Memory B cell (primary cell): Measurements from ENCODE around the gene POU2AF3.
"Not testable (repeated sequence)": the region's sequence is repeated elsewhere in the genome, so short reads cannot be mapped to it uniquely, and the experiment has no call there.

Experiments used
- ATAC-seq: fragments of 150-1000 bp; cut with Tn5 transposase; 2 replicates; pipeline ENCODE4 v1.10.0; 2021; ENCODE audit warnings: low read depth, mild to moderate bottlenecking, moderate library complexity
- DNase-seq, 2 donors: peaks; one replicate each; pipeline ENCODE4 v3.0.0; 2022; ENCODE audit warnings: low spot score in 2 of 2
- H3K27ac Mint-ChIP-seq: one replicate; pipeline ENCODE4 v1.8.0; 2022; ENCODE audit warnings: mild to moderate bottlenecking, moderate library complexity, mixed read lengths
- H3K27me3 Mint-ChIP-seq: one replicate; pipeline ENCODE4 v1.8.0; 2022; ENCODE audit warnings: mixed read lengths
- H3K36me3 Mint-ChIP-seq: one replicate; pipeline ENCODE4 v1.8.0; 2022; ENCODE audit warnings: mild to moderate bottlenecking, mixed read lengths
- H3K4me1 Mint-ChIP-seq: one replicate; pipeline ENCODE4 v1.8.0; 2022; ENCODE audit warnings: mixed read lengths
- H3K4me3 Mint-ChIP-seq: one replicate; pipeline ENCODE4 v1.8.0; 2022; ENCODE audit warnings: mild to moderate bottlenecking, moderate library complexity, mixed read lengths
- H3K9me3 Mint-ChIP-seq: one replicate; pipeline ENCODE4 v1.8.0; 2022; ENCODE audit warnings: mixed read lengths

POU2AF3 gene

GRCh38 chr11:111306321-111306720 is 8.0 kb downstream of the POU2AF3 start:
- Mint-ChIP-seq H3K27me3 (peaks cover 1% of the 10 kb centered on the region), H3K9me3 (no peaks in the 10 kb centered on the region), H3K36me3 (peaks cover 3% of the 10 kb centered on the region), H3K27ac (no peak overlapping the region), H3K4me1 (peaks cover 10% of the 10 kb centered on the region), H3K4me3 (no peak overlapping the region)
- DNase-seq (no peak), ATAC-seq (no peak)

- DNase-seq, result no peak
- peaks cover 3% of the 10 kb centered on the region for H3K36me3 Mint-ChIP-seq
- H3K27ac Mint-ChIP-seq, result no peak overlapping the region
- H3K4me3 Mint-ChIP-seq, result no peak overlapping the region
- peaks cover 1% of the 10 kb centered on the region for H3K27me3 Mint-ChIP-seq
- no peak for ATAC-seq
- peaks cover 3% of the 10 kb centered on the region for H3K4me1 Mint-ChIP-seq
- no peaks in the 10 kb centered on the region for H3K9me3 Mint-ChIP-seq
Measured at GRCh38 chr11:111307472-111308108, 9.2 kb downstream of the POU2AF3 start.

DNA sequence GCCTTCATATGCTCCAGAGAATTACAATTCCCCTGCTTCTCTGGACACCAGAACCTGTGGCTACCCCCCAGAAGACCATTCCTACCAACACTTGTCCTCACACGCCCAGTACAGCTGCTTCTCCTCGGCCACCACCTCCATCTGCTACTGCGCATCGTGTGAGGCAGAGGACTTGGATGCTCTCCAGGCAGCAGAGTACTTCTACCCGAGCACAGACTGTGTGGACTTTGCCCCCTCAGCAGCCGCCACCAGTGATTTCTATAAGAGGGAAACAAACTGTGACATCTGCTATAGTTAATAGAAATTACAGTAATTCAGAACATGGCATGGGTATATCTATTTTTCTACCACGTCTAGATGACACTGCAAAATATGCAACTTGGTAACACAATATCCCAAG is 9.8 kb downstream of the POU2AF3 start:
- H3K27ac Mint-ChIP-seq, result no peak overlapping the region
- H3K9me3 Mint-ChIP-seq, result peaks cover 3% of the 10 kb centered on the region
- peaks cover 1% of the 10 kb centered on the region for H3K27me3 Mint-ChIP-seq
- peaks cover 7% of the 10 kb centered on the region for H3K36me3 Mint-ChIP-seq
- DNase-seq (no peak), ATAC-seq (no peak)
- H3K4me1 Mint-ChIP-seq, result peaks cover 2% of the 10 kb centered on the region
- H3K4me3 Mint-ChIP-seq, result no peak overlapping the region

DNA sequence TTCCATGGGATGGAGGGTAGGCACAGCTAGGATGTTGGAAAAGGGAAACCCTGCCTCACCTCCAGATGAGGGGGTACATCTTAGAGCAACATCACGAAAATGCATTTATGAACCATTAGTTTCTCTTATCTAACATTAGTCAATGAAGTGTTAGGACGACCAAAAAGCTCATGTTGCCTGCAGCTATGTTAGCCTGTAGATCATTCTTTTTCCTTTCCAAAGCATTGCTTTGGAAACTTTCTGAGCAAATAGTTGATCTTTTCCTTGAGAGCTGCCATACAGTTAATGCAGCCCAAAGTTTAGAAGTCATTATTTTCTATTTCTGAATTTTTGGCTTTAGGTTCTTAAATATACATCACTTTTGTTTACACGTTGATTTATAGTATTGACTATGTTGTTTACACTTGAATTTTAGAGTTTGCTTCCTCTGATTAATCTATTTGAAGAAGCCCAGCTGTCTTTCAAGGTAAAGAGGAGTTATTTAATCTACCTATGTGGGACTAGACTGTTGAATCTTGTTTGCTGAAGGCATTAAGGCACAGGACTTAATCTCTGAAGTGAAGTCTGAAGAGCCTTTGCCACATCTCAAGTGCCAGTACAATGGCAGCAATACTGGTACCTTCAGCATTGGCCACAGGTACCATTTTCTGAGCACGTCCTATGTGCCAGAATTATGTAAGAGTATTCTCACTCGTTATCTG is 11.0 kb downstream of the POU2AF3 start:
- Mint-ChIP-seq H3K4me1 (peaks cover 2% of the 10 kb centered on the region), H3K36me3 (peaks cover 11% of the 10 kb centered on the region), H3K9me3 (peaks cover 5% of the 10 kb centered on the region), H3K27ac (no peak overlapping the region), H3K27me3 (peaks cover 1% of the 10 kb centered on the region), H3K4me3 (no peak overlapping the region)
- no peak for ATAC-seq
- no peak for DNase-seq

- DNase-seq, result no peak
- Mint-ChIP-seq H3K4me1 (peaks cover 2% of the 10 kb centered on the region), H3K27me3 (peaks cover 1% of the 10 kb centered on the region), H3K27ac (no peak overlapping the region), H3K9me3 (peaks cover 8% of the 10 kb centered on the region), H3K36me3 (peaks cover 16% of the 10 kb centered on the region), H3K4me3 (no peak overlapping the region)
- ATAC-seq, result no peak
Measured at GRCh38 chr11:111310088-111310487, 11.7 kb downstream of the POU2AF3 start.

DNA sequence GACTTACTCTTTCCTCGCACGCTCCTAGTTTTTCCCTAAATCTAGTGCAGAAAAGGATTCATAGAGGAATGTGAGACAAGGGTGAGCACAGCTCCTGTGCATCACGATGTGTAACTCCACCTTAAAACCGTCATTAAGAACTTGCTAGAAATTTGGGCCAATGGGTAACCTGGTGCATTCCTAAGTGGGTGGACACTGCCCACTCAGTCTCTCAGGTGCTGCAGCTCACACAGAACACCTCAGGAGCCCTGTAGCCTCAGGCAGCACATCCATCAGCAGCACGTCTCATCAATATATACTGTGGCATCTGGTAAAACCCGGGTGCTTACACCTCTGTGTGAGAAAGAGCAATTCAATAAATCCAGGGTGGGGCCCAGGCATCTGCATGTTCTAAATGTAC is 12.4 kb downstream of the POU2AF3 start:
- Mint-ChIP-seq H3K4me1 (no peaks in the 10 kb centered on the region), H3K27ac (no peak overlapping the region), H3K9me3 (peaks cover 8% of the 10 kb centered on the region), H3K27me3 (peaks cover 1% of the 10 kb centered on the region), H3K36me3 (peaks cover 16% of the 10 kb centered on the region), H3K4me3 (no peak overlapping the region)
- ATAC-seq (no peak), DNase-seq (no peak)

- Mint-ChIP-seq H3K4me1 (no peaks in the 10 kb centered on the region), H3K4me3 (no peak overlapping the region), H3K9me3 (peaks cover 8% of the 10 kb centered on the region), H3K36me3 (peaks cover 20% of the 10 kb centered on the region), H3K27me3 (peaks cover 1% of the 10 kb centered on the region), H3K27ac (no peak overlapping the region)
- DNase-seq (no peak), ATAC-seq (no peak)
Measured at GRCh38 chr11:111312076-111312475, 13.7 kb downstream of the POU2AF3 start.

- H3K9me3 Mint-ChIP-seq, result peaks cover 4% of the 10 kb centered on the region
- ATAC-seq (no peak), DNase-seq (no peak)
- H3K27ac Mint-ChIP-seq, result no peak overlapping the region
- H3K27me3 Mint-ChIP-seq, result no peaks in the 10 kb centered on the region
- H3K36me3 Mint-ChIP-seq, result peaks cover 9% of the 10 kb centered on the region
- no peak overlapping the region for H3K4me3 Mint-ChIP-seq
- no peaks in the 10 kb centered on the region for H3K4me1 Mint-ChIP-seq
Measured at GRCh38 chr11:111319296-111319695, 20.9 kb downstream of the POU2AF3 start.

DNA sequence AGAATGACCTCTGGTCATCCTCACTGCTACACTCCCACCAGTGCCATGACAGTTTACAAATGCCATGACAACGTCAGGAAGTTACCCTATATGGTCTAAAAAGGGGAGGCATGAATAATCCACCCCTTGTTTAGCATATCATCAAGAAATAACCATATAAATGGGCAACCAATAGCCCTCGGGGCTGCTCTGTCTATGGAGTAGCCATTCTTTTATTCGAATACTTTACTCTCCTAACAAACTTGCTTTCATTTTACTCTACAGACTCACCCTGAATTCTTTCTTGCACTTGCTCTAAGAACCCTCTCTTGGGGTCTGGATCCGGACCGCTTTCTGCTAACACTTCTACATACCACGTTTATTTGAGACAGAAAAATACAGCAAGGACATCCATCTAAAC is 21.9 kb downstream of the POU2AF3 start:
- not testable (repeated sequence) for H3K4me1 Mint-ChIP-seq, H3K4me3 Mint-ChIP-seq, ATAC-seq, H3K36me3 Mint-ChIP-seq, H3K27me3 Mint-ChIP-seq, H3K27ac Mint-ChIP-seq, DNase-seq, H3K9me3 Mint-ChIP-seq

- Mint-ChIP-seq H3K27me3 (no peaks in the 10 kb centered on the region), H3K36me3 (peaks cover 9% of the 10 kb centered on the region), H3K4me3 (no peak overlapping the region), H3K4me1 (no peaks in the 10 kb centered on the region), H3K9me3 (no peaks in the 10 kb centered on the region), H3K27ac (no peak overlapping the region)
- DNase-seq (no peak), ATAC-seq (no peak)
Measured at GRCh38 chr11:111320728-111321568, 22.6 kb downstream of the POU2AF3 start.

GRCh38 chr11:111322534-111322933 is 24.2 kb downstream of the POU2AF3 start:
- Mint-ChIP-seq H3K4me3 (no peak overlapping the region), H3K27me3 (no peaks in the 10 kb centered on the region), H3K36me3 (peaks cover 6% of the 10 kb centered on the region), H3K4me1 (no peaks in the 10 kb centered on the region), H3K9me3 (no peaks in the 10 kb centered on the region), H3K27ac (no peak overlapping the region)
- DNase-seq (no peak), ATAC-seq (no peak)

- Mint-ChIP-seq H3K27ac (no peak overlapping the region), H3K4me3 (no peak overlapping the region), H3K4me1 (no peaks in the 10 kb centered on the region), H3K9me3 (no peaks in the 10 kb centered on the region), H3K36me3 (peaks cover 6% of the 10 kb centered on the region), H3K27me3 (no peaks in the 10 kb centered on the region)
- DNase-seq, result no peak
- no peak for ATAC-seq
Measured at GRCh38 chr11:111324277-111324720, 26.0 kb downstream of the POU2AF3 start.

GRCh38 chr11:111325259-111325658 is 26.9 kb downstream of the POU2AF3 start:
- Mint-ChIP-seq H3K27me3 (no peaks in the 10 kb centered on the region), H3K36me3 (peaks cover 6% of the 10 kb centered on the region), H3K27ac (no peak overlapping the region), H3K4me3 (no peak overlapping the region), H3K4me1 (no peaks in the 10 kb centered on the region), H3K9me3 (no peaks in the 10 kb centered on the region)
- DNase-seq, result no peak
- no peak for ATAC-seq

DNA sequence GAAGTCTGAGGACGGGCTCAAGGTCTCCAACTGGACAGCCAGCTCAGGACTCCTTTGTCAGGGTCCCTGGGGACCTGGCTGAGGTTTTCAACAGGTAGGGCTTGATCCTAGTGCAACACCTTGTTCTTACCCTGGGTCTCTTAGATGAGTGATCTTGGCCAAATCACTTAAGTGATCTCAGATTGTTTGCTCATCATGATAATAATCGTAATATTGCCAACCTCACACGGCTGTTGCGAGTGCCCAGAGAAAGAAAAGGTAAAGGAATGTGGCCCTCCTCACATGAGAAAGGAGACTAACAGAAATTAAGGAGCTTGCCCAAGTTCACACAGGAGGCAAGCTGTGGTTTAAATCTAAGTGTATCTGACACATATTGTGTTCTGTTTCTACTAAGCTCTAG is 28.5 kb downstream of the POU2AF3 start:
- Mint-ChIP-seq H3K4me1 (peaks cover 2% of the 10 kb centered on the region), H3K9me3 (no peaks in the 10 kb centered on the region), H3K4me3 (no peak overlapping the region), H3K36me3 (peaks cover 10% of the 10 kb centered on the region), H3K27ac (no peak overlapping the region), H3K27me3 (no peaks in the 10 kb centered on the region)
- ATAC-seq, result no peak
- DNase-seq, result no peak
